ENCODE measurements around the gene PLXDC2.
"Not testable (repeated sequence)": the region's sequence is repeated elsewhere in the genome, so short reads cannot be mapped to it uniquely, and the experiment has no call there.

The PLXDC2 gene

DNA sequence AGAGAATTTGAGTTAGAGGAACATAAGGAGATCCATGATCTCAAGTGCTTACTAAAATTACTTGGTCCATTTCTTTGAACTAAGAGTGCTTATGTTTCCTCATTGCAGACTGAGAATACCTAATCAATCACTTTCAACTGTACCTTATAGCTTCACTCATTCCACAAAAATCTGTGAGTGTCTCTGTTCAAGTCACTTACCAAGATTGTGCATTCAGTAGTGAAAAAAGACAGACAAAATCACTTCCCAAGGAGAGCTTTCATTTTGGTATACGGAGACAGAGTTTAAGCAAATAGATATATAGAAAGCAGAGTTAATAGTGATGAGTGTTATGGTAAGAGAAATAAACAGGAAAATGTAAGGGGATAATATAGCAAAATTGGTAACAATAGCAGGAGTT is 364.5 kb downstream of the PLXDC2 start:
- Mint-ChIP-seq H3K36me3 (ENCODE audit: low read depth) (no peaks in the 10 kb centered on the region), H3K4me1 (peaks cover 12% of the 10 kb centered on the region), H3K27me3 (ENCODE audit: low read depth, poor library complexity) (no peaks in the 10 kb centered on the region)

DNA sequence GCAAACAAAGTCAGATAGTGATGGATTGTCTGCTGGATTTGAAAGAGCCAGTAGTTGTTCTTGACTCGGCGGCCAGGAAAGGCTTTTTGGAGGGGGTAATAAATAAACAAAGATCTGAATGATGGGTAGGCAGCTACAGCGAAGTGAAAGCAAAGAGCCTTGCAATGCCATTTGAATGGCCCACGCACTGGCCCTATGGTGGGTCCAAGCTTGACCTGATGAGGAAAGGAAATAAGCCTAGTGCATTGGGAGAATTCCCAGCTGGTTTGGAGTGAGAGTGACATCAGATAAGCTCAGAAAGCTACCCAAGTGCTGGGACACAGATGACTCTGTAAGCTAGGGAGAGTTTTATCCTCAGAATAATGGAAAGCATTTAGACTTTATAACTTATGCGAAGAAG is 365.2 kb downstream of the PLXDC2 start:
- Mint-ChIP-seq H3K27ac (peak overlapping the region; percentile 62), H3K27me3 (ENCODE audit: low read depth, poor library complexity) (no peaks in the 10 kb centered on the region), H3K4me1 (peaks cover 12% of the 10 kb centered on the region), H3K4me3 (no peak overlapping the region), H3K9me3 (no peaks in the 10 kb centered on the region), H3K36me3 (ENCODE audit: low read depth) (peaks cover under 1% of the 10 kb centered on the region)
- no peak for DNase-seq
- TF ChIP-seq, protein P1, sequence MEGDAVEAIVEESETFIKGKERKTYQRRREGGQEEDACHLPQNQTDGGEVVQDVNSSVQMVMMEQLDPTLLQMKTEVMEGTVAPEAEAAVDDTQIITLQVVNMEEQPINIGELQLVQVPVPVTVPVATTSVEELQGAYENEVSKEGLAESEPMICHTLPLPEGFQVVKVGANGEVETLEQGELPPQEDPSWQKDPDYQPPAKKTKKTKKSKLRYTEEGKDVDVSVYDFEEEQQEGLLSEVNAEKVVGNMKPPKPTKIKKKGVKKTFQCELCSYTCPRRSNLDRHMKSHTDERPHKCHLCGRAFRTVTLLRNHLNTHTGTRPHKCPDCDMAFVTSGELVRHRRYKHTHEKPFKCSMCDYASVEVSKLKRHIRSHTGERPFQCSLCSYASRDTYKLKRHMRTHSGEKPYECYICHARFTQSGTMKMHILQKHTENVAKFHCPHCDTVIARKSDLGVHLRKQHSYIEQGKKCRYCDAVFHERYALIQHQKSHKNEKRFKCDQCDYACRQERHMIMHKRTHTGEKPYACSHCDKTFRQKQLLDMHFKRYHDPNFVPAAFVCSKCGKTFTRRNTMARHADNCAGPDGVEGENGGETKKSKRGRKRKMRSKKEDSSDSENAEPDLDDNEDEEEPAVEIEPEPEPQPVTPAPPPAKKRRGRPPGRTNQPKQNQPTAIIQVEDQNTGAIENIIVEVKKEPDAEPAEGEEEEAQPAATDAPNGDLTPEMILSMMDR (IDR thresholded peaks at IDR 0.05): no peak

More for the DNA sequence above, 364.5 kb downstream of the PLXDC2 start:
- no peak overlapping the region for H3K4me3 Mint-ChIP-seq
- no peaks in the 10 kb centered on the region for H3K9me3 Mint-ChIP-seq
- H3K27ac Mint-ChIP-seq: no peak overlapping the region
- TF ChIP-seq, protein P1 (IDR thresholded peaks at IDR 0.05): no peak
- no peak for DNase-seq

DNA sequence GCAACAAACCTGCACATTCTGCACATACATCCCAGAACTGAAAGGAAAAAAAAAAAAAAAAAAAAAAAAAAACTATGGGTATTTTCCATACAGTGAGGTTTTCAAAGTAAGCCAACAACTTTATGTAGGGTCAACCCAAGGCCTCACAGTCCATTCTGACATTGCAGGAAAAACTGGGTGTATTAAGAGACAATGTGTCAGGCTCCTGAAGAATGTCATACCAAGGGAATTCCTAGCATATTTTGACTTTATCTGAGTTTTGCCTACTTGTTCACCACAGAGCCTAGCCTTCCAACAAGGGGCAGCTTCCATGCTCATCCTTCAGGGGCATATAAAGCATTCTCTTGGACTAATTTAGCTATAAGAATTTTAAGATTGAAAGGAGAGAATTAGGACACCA is 368.9 kb downstream of the PLXDC2 start:
- no peak for DNase-seq
- Mint-ChIP-seq H3K27ac (no peak overlapping the region), H3K36me3 (ENCODE audit: low read depth) (peaks cover 5% of the 10 kb centered on the region), H3K9me3 (no peaks in the 10 kb centered on the region), H3K4me1 (peaks cover 12% of the 10 kb centered on the region), H3K27me3 (ENCODE audit: low read depth, poor library complexity) (no peaks in the 10 kb centered on the region), H3K4me3 (no peak overlapping the region)
- TF ChIP-seq, protein P1 (IDR thresholded peaks at IDR 0.05): no peak

DNA sequence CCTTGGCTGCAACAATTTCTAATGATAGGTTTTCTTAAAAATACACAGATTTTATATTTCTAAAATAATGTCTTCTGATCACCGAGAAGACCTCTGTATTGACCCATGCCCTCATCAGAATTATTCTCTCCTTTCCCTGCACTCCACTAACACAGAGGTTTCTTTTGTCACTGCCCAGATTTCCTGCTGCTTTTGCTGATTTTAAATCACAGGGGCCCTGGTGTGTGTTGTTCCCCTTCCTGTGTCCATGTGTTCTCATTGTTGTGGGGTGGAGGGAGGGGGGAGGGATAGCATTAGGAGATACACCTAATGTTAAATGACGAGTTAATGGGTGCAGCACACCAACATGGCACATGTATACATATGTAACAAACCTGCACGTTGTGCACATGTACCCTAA is 375.2 kb downstream of the PLXDC2 start:
- H3K4me1 Mint-ChIP-seq: peaks cover 11% of the 10 kb centered on the region
- H3K27me3 Mint-ChIP-seq (ENCODE audit: low read depth, poor library complexity); DNase-seq; H3K36me3 Mint-ChIP-seq (ENCODE audit: low read depth); H3K4me3 Mint-ChIP-seq; H3K9me3 Mint-ChIP-seq: not testable (repeated sequence)
- peak overlapping the region; percentile 89 for H3K27ac Mint-ChIP-seq

DNA sequence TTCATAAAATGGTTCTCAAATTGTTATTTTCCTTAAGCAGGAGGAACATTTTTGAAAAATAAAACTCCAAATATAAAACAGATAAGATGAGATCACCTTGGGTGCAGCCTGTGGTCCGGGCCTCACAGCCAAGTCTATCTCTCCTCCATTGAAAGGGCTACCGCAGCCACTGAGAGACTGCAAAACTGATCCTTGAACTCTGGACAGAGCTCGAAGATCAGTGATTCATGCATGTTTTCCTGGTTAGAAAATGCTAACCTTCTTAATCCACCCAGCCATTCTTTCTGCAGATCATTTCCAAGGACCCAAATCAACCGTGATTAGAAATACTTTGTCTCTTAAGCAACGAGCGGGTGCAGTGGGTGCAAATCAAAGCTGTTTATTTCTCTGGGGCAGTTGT is 378.8 kb downstream of the PLXDC2 start:
- H3K4me1 Mint-ChIP-seq: peaks cover 11% of the 10 kb centered on the region
- no peak for DNase-seq
- H3K9me3 Mint-ChIP-seq: no peaks in the 10 kb centered on the region
- no peaks in the 10 kb centered on the region for H3K27me3 Mint-ChIP-seq (ENCODE audit: low read depth, poor library complexity)
- H3K36me3 Mint-ChIP-seq (ENCODE audit: low read depth): no peaks in the 10 kb centered on the region
- no peak overlapping the region for H3K27ac Mint-ChIP-seq
- no peak overlapping the region for H3K4me3 Mint-ChIP-seq
- TF ChIP-seq, protein P1 (IDR thresholded peaks at IDR 0.05): no peak

DNA sequence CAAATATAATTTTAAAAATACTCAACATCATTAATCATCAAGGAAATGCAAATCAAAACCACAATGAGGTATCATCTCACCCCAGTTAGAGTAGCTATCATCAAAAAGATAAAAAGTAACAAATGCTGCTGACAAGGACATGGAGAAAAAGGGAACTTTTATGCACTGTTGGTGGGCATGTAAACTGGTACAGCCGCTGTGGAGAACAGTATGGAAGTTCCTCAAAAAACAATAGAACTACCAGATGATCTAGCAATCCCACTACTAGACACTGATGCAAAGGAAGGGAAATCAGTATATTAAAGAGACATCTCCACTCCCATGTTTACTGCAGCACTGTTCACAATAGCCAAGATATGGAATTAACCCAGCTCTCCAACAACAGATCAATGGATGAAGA is 384.5 kb downstream of the PLXDC2 start:
- no peak for DNase-seq
- TF ChIP-seq, protein P1 (IDR thresholded peaks at IDR 0.05): no peak

More for the DNA sequence above, 384.5 kb downstream of the PLXDC2 start:
- Mint-ChIP-seq H3K4me3 (no peak overlapping the region), H3K9me3 (no peaks in the 10 kb centered on the region), H3K4me1 (no peaks in the 10 kb centered on the region), H3K27ac (no peak overlapping the region), H3K27me3 (ENCODE audit: low read depth, poor library complexity) (no peaks in the 10 kb centered on the region), H3K36me3 (ENCODE audit: low read depth) (peaks cover 7% of the 10 kb centered on the region)
